Measurements from ENCODE around the gene HSPB1. TPM values are rescaled to one million over a fixed set of nuclear protein-coding genes. Genes with fewer than 3 reads are reported as not detected.

The HSPB1 gene
- total and polyA plus RNA-seq, 11 donors: 822 to 5,278 (median 2,076) TPM

DNA sequence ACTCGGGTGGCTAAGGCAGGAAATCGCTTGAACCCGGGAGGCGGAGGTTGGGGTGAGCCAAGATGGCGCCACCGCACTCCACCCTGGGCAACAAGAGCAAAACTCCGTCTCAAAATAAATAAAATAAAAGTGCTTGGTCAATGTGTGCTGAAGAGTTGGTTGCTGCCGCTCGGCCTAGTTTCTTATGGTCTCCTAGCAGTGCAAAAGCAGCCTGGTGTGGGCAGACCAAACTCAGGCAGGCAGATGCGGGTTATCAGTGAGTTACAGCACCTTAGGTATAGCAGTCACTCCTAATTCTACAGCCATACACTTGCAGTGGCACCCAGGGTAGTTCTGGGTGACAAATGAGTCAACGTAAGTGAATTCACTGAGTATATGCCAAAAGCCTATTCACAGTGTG is 22.6 kb downstream of the HSPB1 start:
- H3K36me3 ChIP-seq: peaks cover 3 to 68% (median 50%) of the 10 kb centered on the region in 9 donors
- TF ChIP-seq, protein P1, sequence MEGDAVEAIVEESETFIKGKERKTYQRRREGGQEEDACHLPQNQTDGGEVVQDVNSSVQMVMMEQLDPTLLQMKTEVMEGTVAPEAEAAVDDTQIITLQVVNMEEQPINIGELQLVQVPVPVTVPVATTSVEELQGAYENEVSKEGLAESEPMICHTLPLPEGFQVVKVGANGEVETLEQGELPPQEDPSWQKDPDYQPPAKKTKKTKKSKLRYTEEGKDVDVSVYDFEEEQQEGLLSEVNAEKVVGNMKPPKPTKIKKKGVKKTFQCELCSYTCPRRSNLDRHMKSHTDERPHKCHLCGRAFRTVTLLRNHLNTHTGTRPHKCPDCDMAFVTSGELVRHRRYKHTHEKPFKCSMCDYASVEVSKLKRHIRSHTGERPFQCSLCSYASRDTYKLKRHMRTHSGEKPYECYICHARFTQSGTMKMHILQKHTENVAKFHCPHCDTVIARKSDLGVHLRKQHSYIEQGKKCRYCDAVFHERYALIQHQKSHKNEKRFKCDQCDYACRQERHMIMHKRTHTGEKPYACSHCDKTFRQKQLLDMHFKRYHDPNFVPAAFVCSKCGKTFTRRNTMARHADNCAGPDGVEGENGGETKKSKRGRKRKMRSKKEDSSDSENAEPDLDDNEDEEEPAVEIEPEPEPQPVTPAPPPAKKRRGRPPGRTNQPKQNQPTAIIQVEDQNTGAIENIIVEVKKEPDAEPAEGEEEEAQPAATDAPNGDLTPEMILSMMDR (IDR thresholded peaks at IDR 0.05): no peak
- no peak for TF ChIP-seq POLR2A (IDR thresholded peaks at IDR 0.05)
- ATAC-seq: no peak
- intact Hi-C loops (cut with DNase I): no loop called here
- no peak overlapping the region for H3K4me3 ChIP-seq
- H3K27me3 ChIP-seq: no peaks in the 10 kb centered on the region
- no peak for DNase-seq
- WGBS, 4 donors: 90 to 97% (median 96%) methylated on average over 11 of the region's 11 CpGs
- H3K9me3 ChIP-seq: no peaks in the 10 kb centered on the region
- H3K27ac ChIP-seq: peak overlapping the region in 4 of 12 donors; percentile 4 to 80 (median 10)
- H3K4me1 ChIP-seq: peaks cover 0 to 65% (median 32%) of the 10 kb centered on the region in 12 donors

DNA sequence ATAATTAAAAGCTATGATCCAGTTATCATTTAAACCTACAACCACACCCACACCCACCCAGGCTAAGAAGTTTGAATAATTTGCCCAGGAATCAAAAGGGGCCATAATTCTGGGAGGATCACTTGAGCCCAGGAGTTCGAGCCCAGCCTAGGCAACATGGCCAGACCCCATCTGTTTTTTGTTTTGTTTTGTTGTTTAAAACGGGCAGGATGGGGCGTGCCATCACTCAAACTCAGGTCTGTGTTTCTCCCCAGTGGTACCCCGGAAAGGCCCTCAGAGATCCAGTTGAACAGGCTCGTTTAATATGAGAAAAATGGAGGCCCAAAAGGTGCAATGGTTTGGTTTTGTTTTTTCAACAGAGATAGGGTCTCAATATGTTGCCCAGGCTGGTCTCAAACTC is 23.3 kb downstream of the HSPB1 start:
- Histone ChIP-seq H3K36me3 (peaks cover 3 to 76% (median 50%) of the 10 kb centered on the region in 9 donors), H3K9me3 (no peaks in the 10 kb centered on the region), H3K27ac (peak overlapping the region in 7 of 12 donors; percentile 13 to 68 (median 42)), H3K4me3 (no peak overlapping the region), H3K4me1 (peaks cover 0 to 71% (median 35%) of the 10 kb centered on the region in 12 donors), H3K27me3 (no peaks in the 10 kb centered on the region)
- ATAC-seq (no peak), DNase-seq (peak in 1 of 5 donors; percentile 6)
- TF ChIP-seq POLR2A (IDR thresholded peaks at IDR 0.05): no peak
- TF ChIP-seq, protein P1 (IDR thresholded peaks at IDR 0.05): no peak
- WGBS, 4 donors: 89 to 95% (median 92%) methylated on average over 5 of the region's 5 CpGs
- intact Hi-C loops (cut with DNase I): no loop called here

DNA sequence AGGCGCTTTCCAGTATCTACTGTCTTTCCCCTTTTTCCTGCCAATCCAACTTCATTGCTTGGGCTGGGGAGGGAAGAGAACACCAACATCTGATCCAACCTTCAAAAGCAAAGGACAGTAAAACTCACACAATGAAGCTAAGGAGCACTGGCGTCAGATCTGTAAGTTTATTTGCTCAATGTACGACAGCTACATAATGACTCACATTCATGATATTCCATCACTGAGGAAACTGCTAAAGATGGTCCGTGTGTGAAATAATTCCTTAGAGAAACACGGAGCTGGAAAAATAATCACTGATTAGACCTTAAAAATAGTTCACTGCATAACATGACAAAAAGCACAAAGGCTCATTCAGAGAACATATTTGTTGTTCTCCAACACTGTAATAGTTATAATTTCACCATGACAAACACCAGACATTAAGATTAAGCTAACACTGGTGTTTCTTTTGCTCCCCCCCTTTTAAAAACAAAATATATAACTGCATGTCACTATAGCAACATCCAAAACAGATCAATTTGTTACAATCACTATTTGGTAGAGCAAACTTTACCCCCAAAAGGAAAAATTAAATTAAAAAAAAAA is 24.3 kb downstream of the HSPB1 start:
- 30 to 45% (median 42%) methylated on average over 5 of the region's 5 CpGs for WGBS, 4 donors
- ATAC-seq (peak in 1 of 4 donors; percentile 10), DNase-seq (peak in 1 of 5 donors; percentile 4)
- intact Hi-C loops (cut with DNase I): no loop called here
- H3K36me3 ChIP-seq: peaks cover 3 to 81% (median 50%) of the 10 kb centered on the region in 9 donors
- H3K4me3 ChIP-seq: no peak overlapping the region
- H3K27me3 ChIP-seq: no peaks in the 10 kb centered on the region
- no peak for TF ChIP-seq POLR2A (IDR thresholded peaks at IDR 0.05)
- TF ChIP-seq, protein P1 (IDR thresholded peaks at IDR 0.05): no peak
- peak overlapping the region in 7 of 12 donors; percentile 13 to 68 (median 42) for H3K27ac ChIP-seq
- H3K4me1 ChIP-seq: peaks cover 0 to 75% (median 43%) of the 10 kb centered on the region in 12 donors
- H3K9me3 ChIP-seq: no peaks in the 10 kb centered on the region

DNA sequence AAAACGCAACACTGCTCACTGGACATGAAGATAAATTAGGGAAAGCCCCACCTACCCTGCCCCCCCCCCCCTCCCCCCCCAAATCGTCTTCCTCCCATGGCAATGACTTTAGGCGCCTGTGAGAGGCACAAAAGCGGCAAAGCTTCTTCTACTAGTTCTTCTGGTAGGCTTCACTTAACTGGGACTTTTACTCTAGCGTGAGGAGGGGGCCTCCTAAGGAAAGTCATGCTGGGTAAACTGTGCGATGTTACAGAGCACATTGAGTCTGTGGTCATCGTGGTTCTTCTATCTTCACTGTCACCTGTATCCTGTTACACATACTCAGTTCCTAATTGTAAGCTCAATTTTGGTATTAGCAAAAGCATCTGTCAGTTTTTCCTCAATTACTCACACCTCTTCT is 25.1 kb downstream of the HSPB1 start:
- intact Hi-C loops (cut with DNase I): no loop called here
- ATAC-seq: no peak
- TF ChIP-seq, protein P1 (IDR thresholded peaks at IDR 0.05): no peak
- no peak for TF ChIP-seq POLR2A (IDR thresholded peaks at IDR 0.05)
- Histone ChIP-seq H3K9me3 (no peaks in the 10 kb centered on the region), H3K36me3 (peaks cover 3 to 78% (median 50%) of the 10 kb centered on the region in 9 donors), H3K4me3 (no peak overlapping the region), H3K4me1 (peaks cover 0 to 75% (median 46%) of the 10 kb centered on the region in 12 donors), H3K27me3 (no peaks in the 10 kb centered on the region), H3K27ac (peak overlapping the region in 8 of 12 donors; percentile 11 to 64 (median 26))
- peak in 1 of 5 donors; percentile 4 for DNase-seq
- WGBS, 4 donors: 42 to 51% (median 47%) methylated on average over 7 of the region's 7 CpGs
